ENCODE measurements around the gene MSX2. TPM values are rescaled to one million over a fixed set of nuclear protein-coding genes. Genes with fewer than 3 reads are reported as not detected.

The MSX2 gene
- total and polyA plus RNA-seq, 7 donors, result 0.90 to 3.6 (median 1.6) TPM

- Histone ChIP-seq H3K4me3 (peak overlapping the region; percentile 39), H3K27ac (no peak overlapping the region), H3K9me3 (no peaks in the 10 kb centered on the region), H3K36me3 (ENCODE audit: insufficient read depth in 1 of 2, low read depth in 1 of 2) (no peaks in the 10 kb centered on the region), H3K27me3 (ENCODE audit: insufficient read depth in 3 of 3, low read length in 2 of 3) (peaks cover 9 to 69% (median 31%) of the 10 kb centered on the region in 3 donors), H3K4me1 (no peaks in the 10 kb centered on the region)
- intact Hi-C loops (cut with DNase I), result loop anchor here (2.0 to 10.0 kb wide), 3 partner anchors 317 to 411 kb away; no protein-coding TSS in a partner anchor
- DNase-seq, result no peak
- WGBS, 3 donors, result 2 to 4% (median 3%) methylated on average over 54 of the region's 54 CpGs
- TF ChIP-seq, protein P1, sequence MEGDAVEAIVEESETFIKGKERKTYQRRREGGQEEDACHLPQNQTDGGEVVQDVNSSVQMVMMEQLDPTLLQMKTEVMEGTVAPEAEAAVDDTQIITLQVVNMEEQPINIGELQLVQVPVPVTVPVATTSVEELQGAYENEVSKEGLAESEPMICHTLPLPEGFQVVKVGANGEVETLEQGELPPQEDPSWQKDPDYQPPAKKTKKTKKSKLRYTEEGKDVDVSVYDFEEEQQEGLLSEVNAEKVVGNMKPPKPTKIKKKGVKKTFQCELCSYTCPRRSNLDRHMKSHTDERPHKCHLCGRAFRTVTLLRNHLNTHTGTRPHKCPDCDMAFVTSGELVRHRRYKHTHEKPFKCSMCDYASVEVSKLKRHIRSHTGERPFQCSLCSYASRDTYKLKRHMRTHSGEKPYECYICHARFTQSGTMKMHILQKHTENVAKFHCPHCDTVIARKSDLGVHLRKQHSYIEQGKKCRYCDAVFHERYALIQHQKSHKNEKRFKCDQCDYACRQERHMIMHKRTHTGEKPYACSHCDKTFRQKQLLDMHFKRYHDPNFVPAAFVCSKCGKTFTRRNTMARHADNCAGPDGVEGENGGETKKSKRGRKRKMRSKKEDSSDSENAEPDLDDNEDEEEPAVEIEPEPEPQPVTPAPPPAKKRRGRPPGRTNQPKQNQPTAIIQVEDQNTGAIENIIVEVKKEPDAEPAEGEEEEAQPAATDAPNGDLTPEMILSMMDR (IDR thresholded peaks at IDR 0.05), result peak; percentile 41
- ATAC-seq, result peak in 3 of 4 donors; percentile 71 to 80 (median 71)
Measured at GRCh38 chr5:174735498-174736330, 11.3 kb downstream of the MSX2 start.

- intact Hi-C loops (cut with DNase I), result loop anchor here (2.0 to 10.0 kb wide), 3 partner anchors 318 to 412 kb away; no protein-coding TSS in a partner anchor
- peaks cover 4 to 65% (median 30%) of the 10 kb centered on the region in 3 donors for H3K27me3 ChIP-seq (ENCODE audit: insufficient read depth in 3 of 3, low read length in 2 of 3)
- peak in 1 of 4 donors; percentile 13 for ATAC-seq
- no peak overlapping the region for H3K4me3 ChIP-seq
- 40 to 55% (median 45%) methylated on average over 4 of the region's 4 CpGs for WGBS, 3 donors
- H3K4me1 ChIP-seq, result no peaks in the 10 kb centered on the region
- H3K27ac ChIP-seq, result no peak overlapping the region
- no peaks in the 10 kb centered on the region for H3K36me3 ChIP-seq (ENCODE audit: insufficient read depth in 1 of 2, low read depth in 1 of 2)
- DNase-seq, result no peak
- no peaks in the 10 kb centered on the region for H3K9me3 ChIP-seq
- TF ChIP-seq, protein P1 (IDR thresholded peaks at IDR 0.05), result no peak
Measured at GRCh38 chr5:174736331-174736721, 11.9 kb downstream of the MSX2 start.

DNA sequence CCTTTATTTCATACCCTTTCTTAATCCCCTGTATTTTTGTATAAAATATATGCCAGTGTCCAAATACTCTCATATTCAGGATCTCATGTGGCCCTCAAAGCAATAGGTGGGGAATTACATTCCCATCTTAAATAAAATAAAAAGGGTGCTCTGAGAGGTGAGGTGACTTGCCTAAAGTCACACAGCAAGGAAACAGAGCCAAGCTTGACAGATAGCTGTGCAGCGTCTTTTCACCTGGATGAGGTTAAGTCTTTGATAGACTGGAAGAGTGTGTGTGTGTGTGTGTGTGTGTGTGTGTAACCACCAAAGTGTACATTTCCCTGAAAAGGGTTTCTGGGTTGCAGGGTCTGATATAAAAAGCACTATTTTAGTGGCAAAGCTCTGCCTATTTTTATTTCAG is 12.4 kb downstream of the MSX2 start:
- Histone ChIP-seq H3K27me3 (ENCODE audit: insufficient read depth in 3 of 3, low read length in 2 of 3) (peaks cover 4 to 61% (median 25%) of the 10 kb centered on the region in 3 donors), H3K4me3 (no peak overlapping the region), H3K9me3 (no peaks in the 10 kb centered on the region), H3K27ac (no peak overlapping the region), H3K4me1 (no peaks in the 10 kb centered on the region), H3K36me3 (ENCODE audit: insufficient read depth in 1 of 2, low read depth in 1 of 2) (no peaks in the 10 kb centered on the region)
- no peak for ATAC-seq
- TF ChIP-seq, protein P1 (IDR thresholded peaks at IDR 0.05), result no peak
- no peak for DNase-seq
- WGBS, 3 donors, result 55 to 76% (median 69%) methylated on average over 1 of the region's 1 CpG
- intact Hi-C loops (cut with DNase I), result loop anchor here (2.0 to 10.0 kb wide), 3 partner anchors 318 to 412 kb away; no protein-coding TSS in a partner anchor

DNA sequence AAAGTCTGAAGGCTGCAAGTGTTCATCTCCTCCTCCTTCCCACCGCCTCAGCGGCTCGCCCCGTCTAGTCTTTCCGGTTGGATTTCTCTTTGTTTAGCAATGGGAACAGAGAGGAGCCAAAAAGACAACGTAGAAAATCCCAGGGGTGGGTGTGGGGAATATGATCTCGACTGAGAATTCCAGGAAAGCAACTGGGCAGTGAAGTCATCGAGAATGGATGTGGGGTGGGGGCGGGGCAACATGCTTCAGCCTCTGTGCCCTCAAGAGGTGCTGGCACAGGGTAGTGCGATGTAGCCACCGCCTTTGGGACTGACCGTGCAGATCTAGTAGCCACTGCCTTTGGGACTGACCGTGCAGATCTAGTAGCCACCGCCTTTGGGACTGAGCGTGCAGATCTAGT is 12.9 kb downstream of the MSX2 start:
- H3K36me3 ChIP-seq (ENCODE audit: insufficient read depth in 1 of 2, low read depth in 1 of 2), result no peaks in the 10 kb centered on the region
- no peak overlapping the region for H3K4me3 ChIP-seq
- H3K27ac ChIP-seq, result no peak overlapping the region
- H3K4me1 ChIP-seq, result no peaks in the 10 kb centered on the region
- intact Hi-C loops (cut with DNase I), result loop anchor here (2.0 to 10.0 kb wide), 3 partner anchors 319 to 413 kb away; no protein-coding TSS in a partner anchor
- DNase-seq (no peak), ATAC-seq (peak in 3 of 4 donors; percentile 26 to 68 (median 40))
- H3K27me3 ChIP-seq (ENCODE audit: insufficient read depth in 3 of 3, low read length in 2 of 3), result peaks cover 2 to 55% (median 20%) of the 10 kb centered on the region in 3 donors
- H3K9me3 ChIP-seq, result no peaks in the 10 kb centered on the region
- 19 to 26% (median 26%) methylated on average over 15 of the region's 15 CpGs for WGBS, 3 donors
- TF ChIP-seq, protein P1 (IDR thresholded peaks at IDR 0.05), result no peak
